PC-3 (cell line): Measurements from ENCODE around the gene RWDD3. TPM values are rescaled to one million over a fixed set of nuclear protein-coding genes. Genes with fewer than 3 reads are reported as not detected.

Experiments used
- ATAC-seq: fragments of 200-7000 bp; cut with Tn5 transposase; 2 replicates; pipeline ENCODE4 v1.9.1; 2020; ENCODE audit warnings: mild to moderate bottlenecking, moderate library complexity
- BruUV-seq: library from RNA; stranded (reverse); fragments of 400-500 nt; replicated peaks from 2 replicates; lab custom pipeline; 2021; lab: Mats Ljungman, UMichigan
- CTCF ChIA-PET: fragments of 300-600 bp; sonication (Branson Sonifier 250); formaldehyde crosslinking; loops from one replicate; lab custom pipeline; 2022; ENCODE audit warnings: antibody characterized with exemption; lab: Charles Lee
- POLR2A ChIA-PET: fragments of 300-600 bp; sonication (Branson Sonifier 250); formaldehyde crosslinking; loops from one replicate; lab custom pipeline; 2022; ENCODE audit warnings: antibody characterized with exemption; ENCODE audit not compliant: unreplicated experiment; lab: Charles Lee
- DNase-seq: peaks from one replicate; pipeline ENCODE4 v3.0.0-alpha.2; 2015
- H2AFZ ChIP-seq: fragments of 300-600 bp; sonication (generic); 2 replicates; pipeline ENCODE4 v1.6.0; 2016; ENCODE audit warnings: antibody characterized with exemption, low read length
- H3F3A ChIP-seq: fragments of 300-600 bp; sonication (generic); one replicate; pipeline ENCODE4 v1.6.0; 2017; ENCODE audit warnings: antibody characterized with exemption, low read length, control low read depth, mild to moderate bottlenecking; ENCODE audit not compliant: unreplicated experiment
- H3K27ac ChIP-seq: fragments of 300-600 bp; sonication (generic); 2 replicates; pipeline ENCODE4 v1.5.1; 2016; ENCODE audit warnings: mild to moderate bottlenecking, low read length
- H3K27me3 ChIP-seq: fragments of 300-600 bp; sonication (generic); 2 replicates; pipeline ENCODE4 v1.6.1; 2016; ENCODE audit warnings: low read length, mixed read lengths
- H3K36me3 ChIP-seq: fragments of 300-600 bp; sonication (generic); 2 replicates; pipeline ENCODE4 v1.6.1; 2016; ENCODE audit warnings: low read depth, mixed run types, low read length, mixed read lengths
- H3K4me1 ChIP-seq: fragments of 300-600 bp; sonication (generic); 2 replicates; pipeline ENCODE4 v1.5.1; 2016; ENCODE audit warnings: low read length; ENCODE audit not compliant: insufficient read depth
- H3K4me2 ChIP-seq: fragments of 300-600 bp; sonication (generic); 2 replicates; pipeline ENCODE4 v1.6.0; 2016; ENCODE audit warnings: low read length
- H3K4me3 ChIP-seq: fragments of 300-600 bp; sonication (generic); 2 replicates; pipeline ENCODE4 v1.5.1; 2016; ENCODE audit warnings: mild to moderate bottlenecking, low read length, mixed read lengths
- H3K79me2 ChIP-seq: fragments of 300-600 bp; sonication (generic); 2 replicates; pipeline ENCODE4 v1.6.1; 2017; ENCODE audit warnings: low read length, mixed read lengths
- H3K9ac ChIP-seq: fragments of 300-600 bp; sonication (generic); 2 replicates; pipeline ENCODE4 v1.6.0; 2016; ENCODE audit warnings: mild to moderate bottlenecking, low read length
- H3K9me2 ChIP-seq: fragments of 300-600 bp; sonication (generic); replicated peaks from 2 replicates; pipeline ENCODE4 v1.6.1; 2016; ENCODE audit warnings: mixed run types, low read length, mixed read lengths
- H3K9me3 ChIP-seq: fragments of 300-600 bp; sonication (generic); 2 replicates; pipeline ENCODE4 v1.6.1; 2016; ENCODE audit warnings: low read length, mixed read lengths
- H4K20me1 ChIP-seq: fragments of 300-600 bp; sonication (generic); 2 replicates; pipeline ENCODE4 v1.6.1; 2016; ENCODE audit warnings: low read length, mixed read lengths
- EZH2 ChIP-seq: fragments of 300-600 bp; sonication (generic); IDR thresholded peaks from one replicate; pipeline ENCODE4 v1.6.1; 2017; ENCODE audit warnings: antibody characterized with exemption, mild to moderate bottlenecking, low read length; ENCODE audit not compliant: unreplicated experiment
- EZH2phosphoT487 ChIP-seq: fragments of 300-600 bp; sonication (generic); IDR thresholded peaks from 2 replicates; pipeline ENCODE4 v1.6.1; 2018; ENCODE audit warnings: mild to moderate bottlenecking, antibody characterized with exemption, low read length, borderline replicate concordance
- intact Hi-C: fragments of 100-400 bp; cut with micrococcal nuclease; formaldehyde crosslinking; loops from 2 replicates; pipeline ENCODE4 v1.9.0; 2023
- total RNA-seq: library from RNA; depleted of rRNA; stranded (reverse); fragments of >200 nt; gene quantifications from 2 replicates; pipeline ENCODE4 v1.2.3, GENCODE V29; 2014
- TF ChIP-seq, protein P1 (sequence below): fragments of 300-600 bp; sonication (generic); conservative IDR thresholded peaks from 2 replicates; pipeline ENCODE4 v1.5.1; 2017; ENCODE audit warnings: antibody characterized with exemption, low read depth, mild to moderate bottlenecking, low read length

Gene RWDD3
- total RNA-seq, 1 experiment from 2014 or later = 10.4 TPM

DNA sequence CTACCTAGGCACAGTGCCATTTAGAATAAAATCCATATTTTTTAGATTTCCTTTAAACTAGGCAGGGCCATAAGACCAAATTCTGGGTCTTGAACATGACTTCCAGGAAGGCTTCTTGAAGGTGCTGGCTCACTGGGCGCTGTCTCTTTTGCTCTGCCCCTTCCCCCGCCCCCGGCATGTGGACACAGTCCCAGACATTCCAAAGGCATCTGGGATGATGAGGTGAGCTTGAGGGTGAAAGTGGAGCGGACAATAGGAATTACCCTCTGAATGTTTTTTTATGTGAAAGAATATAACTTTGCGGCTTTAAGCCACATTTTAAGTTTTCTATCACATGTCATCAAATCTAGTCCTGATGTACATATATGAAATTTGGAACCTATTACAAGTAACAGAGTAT, 29.4 kb downstream of the RWDD3 start:
- TF ChIP-seq, protein P1, sequence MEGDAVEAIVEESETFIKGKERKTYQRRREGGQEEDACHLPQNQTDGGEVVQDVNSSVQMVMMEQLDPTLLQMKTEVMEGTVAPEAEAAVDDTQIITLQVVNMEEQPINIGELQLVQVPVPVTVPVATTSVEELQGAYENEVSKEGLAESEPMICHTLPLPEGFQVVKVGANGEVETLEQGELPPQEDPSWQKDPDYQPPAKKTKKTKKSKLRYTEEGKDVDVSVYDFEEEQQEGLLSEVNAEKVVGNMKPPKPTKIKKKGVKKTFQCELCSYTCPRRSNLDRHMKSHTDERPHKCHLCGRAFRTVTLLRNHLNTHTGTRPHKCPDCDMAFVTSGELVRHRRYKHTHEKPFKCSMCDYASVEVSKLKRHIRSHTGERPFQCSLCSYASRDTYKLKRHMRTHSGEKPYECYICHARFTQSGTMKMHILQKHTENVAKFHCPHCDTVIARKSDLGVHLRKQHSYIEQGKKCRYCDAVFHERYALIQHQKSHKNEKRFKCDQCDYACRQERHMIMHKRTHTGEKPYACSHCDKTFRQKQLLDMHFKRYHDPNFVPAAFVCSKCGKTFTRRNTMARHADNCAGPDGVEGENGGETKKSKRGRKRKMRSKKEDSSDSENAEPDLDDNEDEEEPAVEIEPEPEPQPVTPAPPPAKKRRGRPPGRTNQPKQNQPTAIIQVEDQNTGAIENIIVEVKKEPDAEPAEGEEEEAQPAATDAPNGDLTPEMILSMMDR = no peak
- TF ChIP-seq EZH2 = no peak
- no peak for TF ChIP-seq EZH2phosphoT487

DNA sequence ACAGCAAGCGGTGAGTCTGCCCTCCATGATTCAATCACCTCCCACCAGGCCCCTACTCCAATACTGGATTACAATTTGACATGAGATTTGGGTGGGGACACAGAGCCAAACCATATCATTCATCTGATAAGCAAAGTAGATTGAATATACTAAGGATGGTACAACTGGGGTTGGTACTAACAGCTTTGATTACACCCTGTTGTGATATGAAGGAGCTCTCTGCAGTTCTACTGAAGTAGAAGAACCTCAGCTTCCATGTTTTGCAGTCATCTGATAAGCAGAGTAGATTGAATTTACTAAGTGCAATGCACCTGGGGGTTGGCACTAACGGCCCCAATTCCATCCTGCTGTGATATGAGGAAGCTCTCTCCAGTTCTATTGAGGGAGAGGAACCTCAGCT, 31.1 kb downstream of the RWDD3 start:
- POLR2A ChIA-PET = interaction anchor here (0.5 kb wide), 1 partner anchor 15 kb away, joined by 3 read pairs; no protein-coding TSS in a partner anchor
- ATAC-seq (no peak), DNase-seq (no peak)
- H3K79me2 ChIP-seq = no peaks in the 10 kb centered on the region
- H2AFZ ChIP-seq = no peak overlapping the region
- H4K20me1 ChIP-seq = no peaks in the 10 kb centered on the region
- no peaks in the 10 kb centered on the region for H3K27me3 ChIP-seq
- no peaks in the 10 kb centered on the region for H3K36me3 ChIP-seq
- intact Hi-C loops = no loop called here
- CTCF ChIA-PET = no interaction called here
- H3F3A ChIP-seq = no peaks in the 10 kb centered on the region
- H3K9ac ChIP-seq = no peak overlapping the region
- no peak overlapping the region for H3K27ac ChIP-seq
- TF ChIP-seq, protein P1 = no peak
- TF ChIP-seq EZH2phosphoT487 (no peak), EZH2 (no peak)
- no peaks in the 10 kb centered on the region for H3K9me3 ChIP-seq
- no peaks in the 10 kb centered on the region for H3K9me2 ChIP-seq
- no TSS peak for BruUV-seq
- H3K4me2 ChIP-seq = no peak overlapping the region
- H3K4me3 ChIP-seq = no peak overlapping the region
- H3K4me1 ChIP-seq = no peaks in the 10 kb centered on the region

More for the DNA sequence above, 29.4 kb downstream of the RWDD3 start:
- ChIA-PET CTCF (no interaction called here), POLR2A (no interaction called here)
- Histone ChIP-seq H3K9me3 (no peaks in the 10 kb centered on the region), H3F3A (peaks cover 3% of the 10 kb centered on the region), H3K4me2 (no peak overlapping the region), H2AFZ (no peak overlapping the region), H3K4me1 (peaks cover 8% of the 10 kb centered on the region), H3K9me2 (no peaks in the 10 kb centered on the region), H3K79me2 (no peaks in the 10 kb centered on the region), H3K27me3 (no peaks in the 10 kb centered on the region), H3K9ac (no peak overlapping the region), H3K36me3 (no peaks in the 10 kb centered on the region), H3K27ac (no peak overlapping the region), H4K20me1 (no peaks in the 10 kb centered on the region), H3K4me3 (no peak overlapping the region)
- BruUV-seq = no TSS peak
- intact Hi-C loops = no loop called here
- ATAC-seq (no peak), DNase-seq (no peak)

DNA sequence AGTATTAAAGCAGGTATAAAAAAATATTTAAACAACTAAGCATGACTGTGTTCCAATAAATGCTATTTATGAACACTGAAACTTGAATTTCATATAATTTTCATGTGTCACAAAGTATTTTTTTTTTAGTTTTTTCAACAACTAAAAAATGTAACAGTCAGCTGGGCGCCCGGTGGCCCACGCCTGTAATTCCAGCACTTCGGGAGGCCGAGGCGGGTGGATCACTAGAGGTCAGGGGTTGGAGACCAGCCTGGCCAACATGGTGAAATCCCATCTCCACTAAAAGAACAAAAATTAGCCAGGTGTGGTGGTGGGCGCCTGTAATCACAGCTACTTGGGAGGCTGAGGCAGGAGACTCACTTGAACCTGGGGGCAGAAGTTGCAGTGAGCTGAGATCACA, 42.4 kb downstream of the RWDD3 start:
- CTCF ChIA-PET = no interaction called here
- H3K9me2 ChIP-seq = no peaks in the 10 kb centered on the region
- DNase-seq = no peak
- no peak overlapping the region for H3K27ac ChIP-seq
- no peak overlapping the region for H3K9ac ChIP-seq
- ATAC-seq = no peak
- H3K79me2 ChIP-seq = no peaks in the 10 kb centered on the region
- no peak overlapping the region for H3K4me3 ChIP-seq
- H3K27me3 ChIP-seq = no peaks in the 10 kb centered on the region
- BruUV-seq = no TSS peak
- intact Hi-C loops = no loop called here
- H2AFZ ChIP-seq = no peak overlapping the region
- POLR2A ChIA-PET = no interaction called here
- H3K4me1 ChIP-seq = no peaks in the 10 kb centered on the region
- H3K36me3 ChIP-seq = no peaks in the 10 kb centered on the region
- H3K9me3 ChIP-seq = no peaks in the 10 kb centered on the region
- no peak overlapping the region for H3K4me2 ChIP-seq
- TF ChIP-seq, protein P1 = no peak
- TF ChIP-seq EZH2phosphoT487 = no peak
- no peak for TF ChIP-seq EZH2
- no peaks in the 10 kb centered on the region for H4K20me1 ChIP-seq
- H3F3A ChIP-seq = no peaks in the 10 kb centered on the region
